ENCODE measurements around the gene FOXN1. TPM values are rescaled to one million over a fixed set of nuclear protein-coding genes. Genes with fewer than 3 reads are reported as not detected.

Gene FOXN1
- total RNA-seq, 1 donor from 2014 or later = 0.07 TPM

- peak overlapping the region; percentile 19 for H3K27ac Mint-ChIP-seq
- H3K4me1 Mint-ChIP-seq (ENCODE audit: low read depth) = peaks cover 19% of the 10 kb centered on the region
- TF ChIP-seq CTCF (IDR thresholded peaks at IDR 0.05; ENCODE audit: unreplicated experiment) = no peak
- no peak overlapping the region for H3K4me3 Mint-ChIP-seq (ENCODE audit: low read depth)
- no peak for DNase-seq (ENCODE audit: low spot score, unreplicated experiment)
- no peaks in the 10 kb centered on the region for H3K36me3 Mint-ChIP-seq (ENCODE audit: insufficient read depth)
- no peaks in the 10 kb centered on the region for H3K9me3 Mint-ChIP-seq (ENCODE audit: low read depth)
- H3K27me3 Mint-ChIP-seq = peaks cover 12% of the 10 kb centered on the region
Measured at GRCh38 chr17:28480278-28480677, 25.9 kb upstream of the FOXN1 start.

- H3K9me3 Mint-ChIP-seq (ENCODE audit: low read depth) = no peaks in the 10 kb centered on the region
- H3K27me3 Mint-ChIP-seq = peaks cover 12% of the 10 kb centered on the region
- peak overlapping the region; percentile 19 for H3K27ac Mint-ChIP-seq
- H3K4me3 Mint-ChIP-seq (ENCODE audit: low read depth) = no peak overlapping the region
- H3K4me1 Mint-ChIP-seq (ENCODE audit: low read depth) = peaks cover 12% of the 10 kb centered on the region
- no peak for TF ChIP-seq CTCF (IDR thresholded peaks at IDR 0.05; ENCODE audit: unreplicated experiment)
- no peaks in the 10 kb centered on the region for H3K36me3 Mint-ChIP-seq (ENCODE audit: insufficient read depth)
- no peak for DNase-seq (ENCODE audit: low spot score, unreplicated experiment)
Measured at GRCh38 chr17:28480799-28481571, 25.2 kb upstream of the FOXN1 start.

GRCh38 chr17:28482551-28483199 lies 23.5 kb upstream of the FOXN1 start:
- Mint-ChIP-seq H3K4me3 (ENCODE audit: low read depth) (no peak overlapping the region), H3K36me3 (ENCODE audit: insufficient read depth) (no peaks in the 10 kb centered on the region), H3K4me1 (ENCODE audit: low read depth) (peaks cover 16% of the 10 kb centered on the region), H3K27me3 (peaks cover 12% of the 10 kb centered on the region), H3K27ac (no peak overlapping the region), H3K9me3 (ENCODE audit: low read depth) (no peaks in the 10 kb centered on the region)
- TF ChIP-seq CTCF (IDR thresholded peaks at IDR 0.05; ENCODE audit: unreplicated experiment) = no peak
- no peak for DNase-seq (ENCODE audit: low spot score, unreplicated experiment)

- no peak for TF ChIP-seq CTCF (IDR thresholded peaks at IDR 0.05; ENCODE audit: unreplicated experiment)
- peaks cover 12% of the 10 kb centered on the region for H3K27me3 Mint-ChIP-seq
- no peak overlapping the region for H3K4me3 Mint-ChIP-seq (ENCODE audit: low read depth)
- H3K27ac Mint-ChIP-seq = no peak overlapping the region
- peaks cover 29% of the 10 kb centered on the region for H3K4me1 Mint-ChIP-seq (ENCODE audit: low read depth)
- no peaks in the 10 kb centered on the region for H3K36me3 Mint-ChIP-seq (ENCODE audit: insufficient read depth)
- no peaks in the 10 kb centered on the region for H3K9me3 Mint-ChIP-seq (ENCODE audit: low read depth)
- no peak for DNase-seq (ENCODE audit: low spot score, unreplicated experiment)
Measured at GRCh38 chr17:28484296-28484695, 21.9 kb upstream of the FOXN1 start.

- Mint-ChIP-seq H3K4me1 (ENCODE audit: low read depth) (peaks cover 32% of the 10 kb centered on the region), H3K27me3 (peaks cover 12% of the 10 kb centered on the region), H3K27ac (no peak overlapping the region), H3K36me3 (ENCODE audit: insufficient read depth) (no peaks in the 10 kb centered on the region), H3K9me3 (ENCODE audit: low read depth) (no peaks in the 10 kb centered on the region), H3K4me3 (ENCODE audit: low read depth) (no peak overlapping the region)
- no peak for DNase-seq (ENCODE audit: low spot score, unreplicated experiment)
- TF ChIP-seq CTCF (IDR thresholded peaks at IDR 0.05; ENCODE audit: unreplicated experiment) = no peak
Measured at GRCh38 chr17:28485049-28485448, 21.1 kb upstream of the FOXN1 start.

All from progenitor cell of endocrine pancreas (in vitro differentiated cells).